IPS-NIHi7 (cell line): ENCODE measurements around the gene DNAAF9.

Experiments
- DNase-seq: peaks from one replicate; pipeline ENCODE4 v3.0.0; 2012; ENCODE audit warnings: mixed read lengths; ENCODE audit errors: extremely low spot score

The DNAAF9 gene

DNA sequence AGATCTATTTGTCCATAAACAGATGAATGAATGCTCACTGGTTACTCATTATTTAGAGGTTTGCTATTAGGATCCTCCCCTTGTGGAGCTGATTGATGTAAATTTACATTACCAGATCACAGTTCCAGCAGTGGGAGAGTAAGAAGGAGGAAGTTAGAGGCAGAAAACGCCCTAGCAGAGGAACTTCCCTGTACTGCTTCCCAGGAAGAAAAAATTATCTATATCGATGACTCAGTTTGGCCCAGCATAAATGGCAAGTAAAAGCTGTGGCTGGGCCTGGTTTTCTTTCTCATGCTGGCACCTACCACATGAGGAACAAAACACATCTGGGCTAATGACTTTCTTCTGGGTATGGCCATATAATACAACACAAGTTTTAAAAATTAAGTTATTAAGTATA is 35.7 kb downstream of the DNAAF9 start:
- no peak for DNase-seq

DNA sequence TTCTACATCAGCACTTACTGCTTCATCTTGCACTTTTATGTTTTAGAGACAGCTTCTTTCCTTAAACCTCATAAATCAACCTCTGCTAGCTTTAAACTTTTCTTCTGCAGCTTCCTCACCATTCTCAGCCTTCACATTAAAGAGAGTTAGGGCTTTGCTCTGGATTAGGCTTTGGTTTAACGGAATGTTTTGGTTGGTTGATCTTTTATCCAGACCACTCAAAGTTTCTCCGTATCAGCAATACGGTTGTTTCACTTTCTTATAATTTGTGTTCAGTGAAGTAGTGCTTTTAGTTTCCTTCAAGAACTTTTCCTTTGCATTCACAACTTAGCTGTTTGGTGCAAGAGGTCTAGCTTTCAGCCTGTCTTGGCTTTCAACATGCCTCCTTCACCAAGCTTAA is 40.4 kb downstream of the DNAAF9 start:
- no peak for DNase-seq

DNA sequence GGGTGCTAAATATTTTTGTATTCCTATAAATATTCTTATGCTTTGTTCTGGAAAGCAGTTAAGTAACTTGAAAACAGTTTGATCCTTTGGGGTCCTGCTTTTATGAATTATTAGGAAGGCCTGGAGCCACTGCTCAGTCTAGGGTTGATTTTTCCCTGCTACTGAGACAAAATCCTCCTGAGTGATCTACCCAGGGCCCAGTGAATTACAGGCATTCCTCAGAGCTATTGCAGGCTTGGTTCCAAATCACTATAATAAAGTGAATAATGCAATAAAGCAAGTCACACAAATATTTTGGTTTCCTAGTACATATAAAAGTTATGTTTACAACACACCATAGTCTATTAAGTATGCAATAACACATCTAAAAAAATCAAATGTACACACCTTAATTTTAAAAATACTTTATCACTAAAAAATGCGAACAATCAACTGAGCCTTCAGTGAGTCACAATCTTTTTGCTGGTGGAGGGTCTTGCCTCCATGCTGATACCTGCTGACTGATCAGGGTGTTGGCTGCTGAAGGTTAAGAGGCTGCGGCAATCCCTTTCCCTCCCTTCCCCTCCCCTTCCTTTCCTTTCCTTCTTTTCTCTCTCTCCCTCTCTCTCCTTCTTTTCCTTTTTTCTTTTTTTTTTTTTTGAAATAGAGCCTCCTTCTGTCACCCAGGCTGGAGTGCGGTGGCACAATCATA is 43.0 kb downstream of the DNAAF9 start:
- no peak for DNase-seq

DNA sequence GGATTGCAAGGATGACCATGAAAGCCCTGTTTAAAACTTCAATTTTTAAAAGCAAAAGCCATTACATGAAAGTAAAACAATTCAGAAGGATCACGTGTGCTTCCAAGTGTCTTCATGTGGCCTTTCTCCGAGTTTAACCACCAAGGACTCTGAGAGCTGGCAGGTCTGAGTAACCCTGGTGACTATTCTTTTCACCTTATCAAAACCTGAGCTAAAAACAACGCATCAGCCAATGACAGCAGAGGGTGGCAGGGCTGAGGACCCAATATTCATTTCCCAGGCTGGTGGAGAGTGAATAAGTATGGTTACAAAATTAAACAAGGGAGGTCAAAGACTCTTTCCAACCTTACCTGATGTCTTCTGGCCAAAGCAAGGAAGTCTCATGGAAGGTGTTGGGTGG is 46.7 kb downstream of the DNAAF9 start:
- DNase-seq: no peak

DNA sequence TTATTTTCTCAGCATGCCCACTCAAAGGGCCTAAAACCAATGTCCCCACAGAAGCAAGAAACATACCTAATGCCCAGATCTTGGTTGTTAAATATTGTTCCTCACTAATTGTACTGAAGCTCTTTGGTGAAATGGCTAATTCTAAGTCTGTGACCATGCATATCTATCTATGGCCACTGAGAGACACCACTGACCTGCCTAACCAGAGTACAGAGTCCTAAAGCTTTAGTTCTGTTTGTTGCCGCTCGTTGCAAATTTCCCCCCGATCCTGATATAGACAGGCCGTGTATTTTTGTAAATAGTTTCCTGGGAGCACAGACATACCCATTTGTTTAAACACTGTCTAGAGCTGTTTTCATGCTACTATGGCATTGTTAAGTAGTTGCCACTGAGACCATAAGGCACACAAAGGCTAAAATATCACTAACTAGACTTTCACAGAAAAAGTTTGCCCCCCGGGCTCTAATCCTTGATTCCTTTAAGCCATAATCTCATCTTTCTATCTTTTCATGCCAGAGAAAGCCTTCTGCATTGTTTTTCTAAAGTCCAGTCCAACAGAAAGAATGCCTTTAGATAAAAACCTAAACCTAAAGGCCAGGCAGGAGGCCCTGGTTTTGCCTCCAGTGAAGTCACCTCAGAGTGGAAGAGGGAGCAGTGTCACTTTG is 48.7 kb downstream of the DNAAF9 start:
- DNase-seq: no peak
